ENCODE results near the gene KRTAP1-3.

- no peak for TF ChIP-seq EP300 (IDR thresholded peaks at IDR 0.05)
- TF ChIP-seq, protein P1, sequence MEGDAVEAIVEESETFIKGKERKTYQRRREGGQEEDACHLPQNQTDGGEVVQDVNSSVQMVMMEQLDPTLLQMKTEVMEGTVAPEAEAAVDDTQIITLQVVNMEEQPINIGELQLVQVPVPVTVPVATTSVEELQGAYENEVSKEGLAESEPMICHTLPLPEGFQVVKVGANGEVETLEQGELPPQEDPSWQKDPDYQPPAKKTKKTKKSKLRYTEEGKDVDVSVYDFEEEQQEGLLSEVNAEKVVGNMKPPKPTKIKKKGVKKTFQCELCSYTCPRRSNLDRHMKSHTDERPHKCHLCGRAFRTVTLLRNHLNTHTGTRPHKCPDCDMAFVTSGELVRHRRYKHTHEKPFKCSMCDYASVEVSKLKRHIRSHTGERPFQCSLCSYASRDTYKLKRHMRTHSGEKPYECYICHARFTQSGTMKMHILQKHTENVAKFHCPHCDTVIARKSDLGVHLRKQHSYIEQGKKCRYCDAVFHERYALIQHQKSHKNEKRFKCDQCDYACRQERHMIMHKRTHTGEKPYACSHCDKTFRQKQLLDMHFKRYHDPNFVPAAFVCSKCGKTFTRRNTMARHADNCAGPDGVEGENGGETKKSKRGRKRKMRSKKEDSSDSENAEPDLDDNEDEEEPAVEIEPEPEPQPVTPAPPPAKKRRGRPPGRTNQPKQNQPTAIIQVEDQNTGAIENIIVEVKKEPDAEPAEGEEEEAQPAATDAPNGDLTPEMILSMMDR (IDR thresholded peaks at IDR 0.05), result no peak
- no peak for TF ChIP-seq POLR2A (IDR thresholded peaks at IDR 0.05; ENCODE audit: low read depth)
- no peak for TF ChIP-seq POLR2AphosphoS5 (IDR thresholded peaks at IDR 0.05)
These were observed 31.9 kb downstream of the KRTAP1-3 start for GRCh38 chr17:41002814-41003213.

Measured in esophagus muscularis mucosa (tissue), 4 donors.